ENCODE results near the gene CAMKV. TPM values are rescaled to one million over a fixed set of nuclear protein-coding genes. Genes with fewer than 3 reads are reported as not detected.

CAMKV gene
- total and polyA plus RNA-seq, 10 of the 15 experiments (the other 5 are each of a cell fraction or from before 2014, with no cell fraction given), result 0.06 to 0.20 TPM; not detected in 8

DNA sequence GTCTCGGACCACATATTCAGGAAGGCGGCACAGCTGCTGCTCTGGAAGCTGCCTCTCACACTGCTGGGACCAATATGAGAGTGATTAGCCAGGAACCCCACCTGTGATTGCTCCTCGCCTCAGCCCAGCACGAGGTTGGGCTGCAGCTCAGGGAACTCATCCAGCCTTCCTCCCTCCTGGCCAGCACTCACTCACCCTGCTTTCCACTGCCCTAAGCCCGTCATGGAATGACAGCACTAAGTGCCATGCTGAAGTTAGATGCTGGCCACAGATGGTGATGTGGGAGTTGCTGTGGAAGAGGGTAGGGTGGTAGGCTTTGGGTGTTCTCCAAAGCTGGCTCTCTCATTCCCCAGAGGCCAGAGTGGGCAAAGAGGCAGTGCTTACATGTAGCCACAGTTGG lies 26.6 kb upstream of the CAMKV start (continued):
- TF ChIP-seq ZBTB4 (CRISPR knock-in tag; IDR thresholded peaks at IDR 0.05) (no peak), NKRF (conservative IDR thresholded peaks at IDR 0.05) (no peak)

- 61% methylated on average over 9 of the region's 9 CpGs for WGBS (ENCODE audit: insufficient coverage, insufficient replicate concordance, low lambda C conversion rate, missing lambda C conversion rate)
- H3K4me3 ChIP-seq, result no peak overlapping the region
- intact Hi-C loops (cut with micrococcal nuclease; ENCODE audit: unreplicated experiment), result no loop called here
- no peak overlapping the region for H3K4me2 ChIP-seq (ENCODE audit: control insufficient read depth, insufficient read depth)
- no peaks in the 10 kb centered on the region for H4K20me1 ChIP-seq (ENCODE audit: control insufficient read depth, insufficient read depth)
- no peaks in the 10 kb centered on the region for H3K36me3 ChIP-seq (ENCODE audit: control insufficient read depth in 2 of 2, insufficient read depth in 2 of 2, low read length in 1 of 2)
- in situ Hi-C loops (cut with MboI), result no loop called here
- CTCF ChIA-PET, result interaction anchor here (1.2 kb wide), 1 partner anchor 14 kb away, joined by 3 read pairs; no protein-coding TSS in a partner anchor
- POLR2A ChIA-PET, result no interaction called here
- FAIRE-seq, result no peak
- H3K9me3 ChIP-seq (replicated peaks; ENCODE audit: control insufficient read depth, insufficient read depth, low read length), result no peaks in the 10 kb centered on the region
- no peaks in the 10 kb centered on the region; the same call in 1 of the 2 replicates for H3K4me1 ChIP-seq (ENCODE audit: control insufficient read depth, insufficient read depth, low read length)
- H3K79me2 ChIP-seq (ENCODE audit: control insufficient read depth, insufficient read depth, low read length), result no peaks in the 10 kb centered on the region
- RAD21 ChIA-PET (ENCODE audit: unreplicated experiment), result no interaction called here
- BruUV-seq (replicated peaks), result no TSS peak
- SMC1A ChIA-PET (ENCODE audit: uncharacterized antibody, unreplicated experiment), result no interaction called here
- no peak for ATAC-seq
- no peaks in the 10 kb centered on the region for H3K27me3 ChIP-seq (replicated peaks in 1 of 2; ENCODE audit: control insufficient read depth in 2 of 2, insufficient read depth in 2 of 2, low read length in 1 of 2)
- no peak overlapping the region for H3K9ac ChIP-seq (ENCODE audit: control insufficient read depth, insufficient read depth, low read length)
- no peak for DNase-seq (ENCODE audit: low read depth, low spot score)
- no peak overlapping the region for H3K27ac ChIP-seq (ENCODE audit: control insufficient read depth, insufficient read depth)
- H2AFZ ChIP-seq (ENCODE audit: control insufficient read depth, low read depth, low read length), result no peak overlapping the region
- TF ChIP-seq REST (IDR thresholded peaks at IDR 0.05; ENCODE audit: low read depth, low read length), result no peak
- no peak for TF ChIP-seq ZBTB4 (CRISPR knock-in tag; IDR thresholded peaks at IDR 0.05)
- no peak for TF ChIP-seq IKZF1 (conservative IDR thresholded peaks at IDR 0.05)
Observed at GRCh38 chr3:49895791-49896190, 26.1 kb upstream of the CAMKV start.

All from GM12878 (cell line).